HG02938 (cell line): Measurements from ENCODE around the gene PLEKHM1.

Source experiments
- ATAC-seq: cut with Tn5 transposase; IDR thresholded peaks from one replicate; pipeline ENCODE4 v1.9.1; 2021; ENCODE audit warnings: mild to moderate bottlenecking, moderate library complexity; ENCODE audit not compliant: unreplicated experiment

The PLEKHM1 gene

GRCh38 chr17:45404870-45405249, 85.7 kb downstream of the PLEKHM1 start:
- ATAC-seq, result no peak

GRCh38 chr17:45403906-45404490, 86.5 kb downstream of the PLEKHM1 start:
- ATAC-seq, result no peak

GRCh38 chr17:45402916-45403315, 87.6 kb downstream of the PLEKHM1 start:
- no peak for ATAC-seq

- ATAC-seq, result no peak
Observed at GRCh38 chr17:45398800-45399199, 91.7 kb downstream of the PLEKHM1 start.

- no peak for ATAC-seq
Observed at GRCh38 chr17:45397796-45398195, 92.7 kb downstream of the PLEKHM1 start.

GRCh38 chr17:45396496-45397205, 93.9 kb downstream of the PLEKHM1 start:
- ATAC-seq, result no peak

- ATAC-seq, result no peak
Observed at GRCh38 chr17:45395569-45396415, 94.7 kb downstream of the PLEKHM1 start.

- no peak for ATAC-seq
Observed at GRCh38 chr17:45394913-45395568, 95.5 kb downstream of the PLEKHM1 start.

GRCh38 chr17:45394564-45394912, 96.0 kb downstream of the PLEKHM1 start:
- ATAC-seq, result no peak

- ATAC-seq, result no peak
Observed at GRCh38 chr17:45394091-45394490, 96.4 kb downstream of the PLEKHM1 start.

- no peak for ATAC-seq
Observed at GRCh38 chr17:45393411-45393810, 97.1 kb downstream of the PLEKHM1 start.

- ATAC-seq, result no peak
Observed at GRCh38 chr17:45391918-45392317, 98.6 kb downstream of the PLEKHM1 start.

GRCh38 chr17:45391291-45391690, 99.2 kb downstream of the PLEKHM1 start:
- no peak for ATAC-seq

GRCh38 chr17:45389354-45389753, 101.2 kb downstream of the PLEKHM1 start:
- no peak for ATAC-seq

- no peak for ATAC-seq
Observed at GRCh38 chr17:45388604-45389325, 101.8 kb downstream of the PLEKHM1 start.

GRCh38 chr17:45387739-45388138, 102.8 kb downstream of the PLEKHM1 start:
- ATAC-seq, result no peak

GRCh38 chr17:45386178-45386577, 104.3 kb downstream of the PLEKHM1 start:
- no peak for ATAC-seq
